ENCODE data around the gene TOR1AIP2. TPM values are rescaled to one million over a fixed set of nuclear protein-coding genes. Genes with fewer than 3 reads are reported as not detected.
A peak's percentile ranks its signal among the peaks of the same experiment; 100 is the strongest.
"Not testable (repeated sequence)": the region's sequence is repeated elsewhere in the genome, so short reads cannot be mapped to it uniquely, and the experiment has no call there.

The TOR1AIP2 gene
- total and polyA plus RNA-seq, 4 donors, result 28.9 to 67.3 (median 47.3) TPM

DNA sequence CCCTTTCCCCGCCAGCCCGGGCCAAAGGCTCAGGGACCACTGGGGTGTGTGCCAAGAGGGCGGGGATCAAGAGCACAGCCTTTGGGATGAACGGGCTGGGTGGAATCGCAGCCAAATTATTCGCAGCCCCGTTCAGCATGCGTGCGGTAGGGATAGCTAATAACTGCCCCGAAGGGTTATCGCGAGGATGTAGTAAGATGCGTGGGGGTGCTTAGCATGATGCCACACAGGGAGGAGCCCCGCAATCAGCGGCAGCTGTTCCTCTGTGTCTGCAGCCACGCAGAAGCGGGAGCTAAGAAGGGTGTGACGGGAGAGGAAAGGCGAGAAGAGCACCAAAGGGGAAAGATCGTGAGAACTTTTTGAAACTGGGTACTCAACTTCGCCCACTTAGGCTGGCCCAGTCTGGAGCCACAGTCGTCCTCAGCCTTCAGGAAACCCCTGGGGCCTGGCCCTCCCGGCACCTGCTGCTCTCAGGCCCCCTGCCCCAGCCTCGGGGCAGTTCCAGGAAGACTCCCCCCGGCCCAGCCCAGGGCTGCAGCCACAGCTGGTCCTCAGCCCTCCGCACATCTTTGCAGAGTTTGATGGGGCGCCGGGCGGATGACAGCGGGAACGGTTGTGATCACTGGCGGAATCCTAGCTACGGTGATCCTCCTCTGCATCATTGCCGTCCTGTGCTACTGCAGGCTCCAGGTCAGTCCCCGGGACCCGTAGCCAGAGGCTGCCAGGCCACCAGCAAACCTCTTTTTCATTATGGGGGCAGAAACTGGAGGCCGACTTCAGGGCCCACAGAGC, 64.9 kb downstream of the TOR1AIP2 start:
- peaks cover 4% of the 10 kb centered on the region for H3K27me3 ChIP-seq (ENCODE audit: control insufficient read depth, insufficient read depth, low read length)
- peaks cover 5% of the 10 kb centered on the region for H3K36me3 ChIP-seq (ENCODE audit: control insufficient read depth, insufficient read depth, low read length)
- no peak overlapping the region for H3K27ac ChIP-seq (ENCODE audit: low read depth, low read length)
- H3K4me3 ChIP-seq (ENCODE audit: low read depth, low read length), result no peak overlapping the region
- DNase-seq (ENCODE audit: low read depth in 4 of 6, low spot score in 6 of 6), result no peak
- 83% methylated on average over 36 of the region's 37 CpGs for WGBS (ENCODE audit: insufficient coverage)
- peaks cover 51% of the 10 kb centered on the region for H3K4me1 ChIP-seq (ENCODE audit: control insufficient read depth, insufficient read depth, low read length)
- H3K9me3 ChIP-seq (ENCODE audit: control insufficient read depth, insufficient read depth, low read length), result no peaks in the 10 kb centered on the region

DNA sequence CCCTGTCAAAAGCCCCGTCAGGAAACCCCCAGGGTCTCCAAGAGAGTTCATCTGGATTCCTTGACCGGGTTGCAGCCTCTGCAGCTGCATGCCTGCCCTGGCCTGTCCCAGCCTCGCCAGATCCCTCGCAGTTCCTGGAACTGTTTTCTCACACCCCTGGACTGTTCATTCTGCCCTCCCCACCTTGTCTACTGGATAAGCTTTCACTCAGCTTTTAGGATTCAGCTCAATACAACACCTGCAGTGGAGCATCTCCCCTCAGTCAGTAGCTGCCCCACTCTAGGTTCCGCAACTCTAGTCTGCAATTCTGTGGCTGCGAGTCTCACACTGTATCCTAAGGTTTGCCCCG, 67.3 kb downstream of the TOR1AIP2 start:
- Histone ChIP-seq H3K27me3 (ENCODE audit: control insufficient read depth, insufficient read depth, low read length) (peaks cover 4% of the 10 kb centered on the region), H3K4me3 (ENCODE audit: low read depth, low read length) (no peak overlapping the region), H3K9me3 (ENCODE audit: control insufficient read depth, insufficient read depth, low read length) (no peaks in the 10 kb centered on the region), H3K27ac (ENCODE audit: low read depth, low read length) (no peak overlapping the region), H3K36me3 (ENCODE audit: control insufficient read depth, insufficient read depth, low read length) (peaks cover 5% of the 10 kb centered on the region), H3K4me1 (ENCODE audit: control insufficient read depth, insufficient read depth, low read length) (peaks cover 30% of the 10 kb centered on the region)
- DNase-seq (ENCODE audit: low read depth in 4 of 6, low spot score in 6 of 6), result no peak
- 85% methylated on average over 6 of the region's 7 CpGs for WGBS (ENCODE audit: insufficient coverage)

DNA sequence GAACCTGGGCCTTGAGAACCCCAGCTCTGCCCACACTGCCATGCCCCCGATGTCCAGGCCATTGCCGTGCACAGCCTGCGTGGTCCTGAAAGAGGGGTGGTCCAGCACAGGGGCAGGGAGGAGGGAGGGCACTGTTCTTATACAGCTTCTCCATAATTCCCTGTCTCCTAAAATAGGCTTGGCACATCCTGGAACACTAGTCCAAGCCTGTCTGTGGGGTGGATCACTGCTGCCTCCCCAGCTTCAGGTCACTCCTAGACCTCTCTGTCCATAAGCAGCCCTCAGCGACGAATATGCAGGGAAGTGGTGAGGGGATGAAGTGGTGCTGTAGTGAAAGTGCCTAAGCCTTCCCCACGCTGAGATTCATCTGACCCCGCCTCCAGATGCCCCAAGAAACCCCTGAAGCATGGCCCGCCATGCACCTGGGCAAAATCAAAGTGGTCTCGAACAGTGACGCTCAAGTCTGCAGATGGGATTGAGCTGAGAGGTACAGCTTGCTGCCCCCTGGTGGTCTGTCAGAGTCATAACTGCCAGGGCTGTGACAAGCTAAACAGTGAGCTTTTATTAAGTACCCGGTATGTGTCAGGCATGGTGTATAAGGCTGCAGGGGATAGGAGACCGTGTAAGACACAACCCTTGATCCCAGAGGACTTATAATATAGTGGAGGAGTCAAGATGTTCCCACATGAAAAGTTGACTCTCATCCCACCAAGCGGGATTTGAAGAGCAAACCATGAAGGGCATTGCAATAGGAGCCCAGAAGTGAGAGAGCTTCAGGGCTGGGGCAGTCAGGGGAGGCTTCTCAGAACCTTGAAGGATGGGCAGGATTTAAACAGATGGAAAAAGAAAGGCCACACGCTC, 67.9 kb downstream of the TOR1AIP2 start:
- Histone ChIP-seq H3K4me3 (ENCODE audit: low read depth, low read length) (no peak overlapping the region), H3K27me3 (ENCODE audit: control insufficient read depth, insufficient read depth, low read length) (peaks cover 4% of the 10 kb centered on the region), H3K27ac (ENCODE audit: low read depth, low read length) (no peak overlapping the region), H3K9me3 (ENCODE audit: control insufficient read depth, insufficient read depth, low read length) (no peaks in the 10 kb centered on the region), H3K4me1 (ENCODE audit: control insufficient read depth, insufficient read depth, low read length) (peaks cover 24% of the 10 kb centered on the region), H3K36me3 (ENCODE audit: control insufficient read depth, insufficient read depth, low read length) (peaks cover 5% of the 10 kb centered on the region)
- peak; percentile 48 to 94 (median 70) for DNase-seq (ENCODE audit: low read depth in 4 of 6, low spot score in 6 of 6)
- 16% methylated on average over 8 of the region's 14 CpGs for WGBS (ENCODE audit: insufficient coverage)

DNA sequence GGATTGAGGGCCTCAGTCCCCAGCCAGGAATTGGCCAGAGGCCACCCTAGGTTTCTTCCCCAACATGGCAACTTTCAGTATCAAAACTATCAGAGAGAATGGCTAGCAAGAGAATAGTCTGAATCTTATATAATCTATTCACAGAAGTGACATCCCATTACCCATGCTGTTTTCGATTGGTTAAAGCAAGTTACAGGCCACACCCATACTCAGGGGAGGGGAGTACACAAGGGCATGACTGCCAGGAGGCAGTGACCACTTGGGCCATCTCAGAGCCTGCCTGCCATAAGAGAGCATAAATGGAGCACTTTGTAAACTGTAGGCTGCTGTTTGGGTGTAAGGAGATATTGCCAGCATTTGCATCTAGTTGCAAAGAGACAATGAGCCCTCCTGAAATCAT, 69.1 kb downstream of the TOR1AIP2 start:
- H3K27ac ChIP-seq (ENCODE audit: low read depth, low read length), result no peak overlapping the region
- H3K4me1 ChIP-seq (ENCODE audit: control insufficient read depth, insufficient read depth, low read length), result peaks cover 14% of the 10 kb centered on the region
- no peak overlapping the region for H3K4me3 ChIP-seq (ENCODE audit: low read depth, low read length)
- no peaks in the 10 kb centered on the region for H3K9me3 ChIP-seq (ENCODE audit: control insufficient read depth, insufficient read depth, low read length)
- H3K27me3 ChIP-seq (ENCODE audit: control insufficient read depth, insufficient read depth, low read length), result peaks cover 4% of the 10 kb centered on the region
- no CpG with 5 or more reads among the region's 1 CpG for WGBS (ENCODE audit: insufficient coverage)
- no peak for DNase-seq (ENCODE audit: low read depth in 4 of 6, low spot score in 6 of 6)
- H3K36me3 ChIP-seq (ENCODE audit: control insufficient read depth, insufficient read depth, low read length), result no peaks in the 10 kb centered on the region

DNA sequence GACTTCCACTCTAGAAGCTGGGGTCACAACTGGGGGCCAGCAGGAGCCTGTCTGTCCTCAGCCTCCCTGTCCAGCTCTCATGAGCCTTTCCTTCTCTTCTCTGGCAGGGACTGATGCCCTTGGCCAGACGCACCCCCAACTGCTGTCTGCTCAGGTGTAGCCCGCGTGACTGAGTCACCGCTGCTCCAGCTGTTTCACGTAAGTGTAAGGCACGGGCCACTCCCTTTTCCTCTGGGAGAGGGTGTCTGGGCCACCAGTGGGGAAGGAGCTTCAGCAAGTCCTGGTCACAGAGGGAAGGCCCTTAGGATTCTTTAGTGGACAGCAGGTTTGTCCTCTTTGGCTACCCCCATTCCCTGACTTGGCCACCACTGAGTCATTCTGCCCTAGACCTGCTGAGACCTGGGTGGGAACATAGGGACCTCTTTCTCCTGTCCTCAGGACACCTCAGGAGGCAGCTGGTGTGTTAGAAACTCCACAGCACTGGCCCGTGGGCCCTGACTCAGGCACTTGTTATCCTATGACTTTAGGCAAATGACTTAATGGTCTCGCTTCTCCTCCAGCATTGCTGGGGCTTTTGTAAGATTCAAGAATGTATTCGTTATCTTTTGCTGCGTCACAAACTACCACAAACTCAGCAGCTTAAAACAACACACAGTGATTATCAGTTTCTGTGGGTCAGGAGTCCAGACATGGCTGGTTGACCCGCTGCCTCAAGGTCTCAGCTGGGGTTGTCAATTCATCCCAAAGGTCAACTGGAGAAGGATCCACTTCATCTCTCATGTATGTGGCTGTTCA, 69.7 kb downstream of the TOR1AIP2 start:
- WGBS (ENCODE audit: insufficient coverage), result 88% methylated on average over 8 of the region's 11 CpGs
- Histone ChIP-seq H3K27me3 (ENCODE audit: control insufficient read depth, insufficient read depth, low read length) (peaks cover 4% of the 10 kb centered on the region), H3K36me3 (ENCODE audit: control insufficient read depth, insufficient read depth, low read length) (no peaks in the 10 kb centered on the region), H3K4me3 (ENCODE audit: low read depth, low read length) (no peak overlapping the region), H3K9me3 (ENCODE audit: control insufficient read depth, insufficient read depth, low read length) (no peaks in the 10 kb centered on the region), H3K4me1 (ENCODE audit: control insufficient read depth, insufficient read depth, low read length) (peaks cover 14% of the 10 kb centered on the region), H3K27ac (ENCODE audit: low read depth, low read length) (no peak overlapping the region)
- DNase-seq (ENCODE audit: low read depth in 4 of 6, low spot score in 6 of 6), result no peak

DNA sequence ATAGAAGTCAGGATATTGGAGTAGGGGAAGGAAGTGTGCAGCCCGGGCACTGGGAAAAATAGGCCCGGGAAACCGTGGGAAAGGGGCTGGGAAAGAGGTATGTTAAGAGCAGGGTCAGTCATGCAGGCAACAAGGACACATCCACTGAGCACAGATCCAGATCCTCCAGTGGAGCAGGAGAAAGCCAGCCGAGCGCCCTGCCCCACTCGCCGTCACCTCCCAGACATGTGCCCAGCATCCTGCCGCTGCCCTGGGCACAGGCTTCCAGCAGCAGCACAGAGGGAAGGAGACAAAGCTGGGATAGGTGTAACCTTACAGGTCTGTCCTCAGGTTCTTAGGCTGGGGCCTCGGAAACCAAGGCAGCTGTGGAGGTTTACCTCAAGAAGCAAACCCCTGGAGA, 70.3 kb downstream of the TOR1AIP2 start:
- Histone ChIP-seq H3K36me3 (ENCODE audit: control insufficient read depth, insufficient read depth, low read length) (no peaks in the 10 kb centered on the region), H3K4me1 (ENCODE audit: control insufficient read depth, insufficient read depth, low read length) (peaks cover 14% of the 10 kb centered on the region), H3K27me3 (ENCODE audit: control insufficient read depth, insufficient read depth, low read length) (peaks cover 4% of the 10 kb centered on the region), H3K9me3 (ENCODE audit: control insufficient read depth, insufficient read depth, low read length) (no peaks in the 10 kb centered on the region), H3K4me3 (ENCODE audit: low read depth, low read length) (no peak overlapping the region), H3K27ac (ENCODE audit: low read depth, low read length) (no peak overlapping the region)
- 84% methylated on average over 9 of the region's 9 CpGs for WGBS (ENCODE audit: insufficient coverage)
- DNase-seq (ENCODE audit: low read depth in 4 of 6, low spot score in 6 of 6), result no peak

DNA sequence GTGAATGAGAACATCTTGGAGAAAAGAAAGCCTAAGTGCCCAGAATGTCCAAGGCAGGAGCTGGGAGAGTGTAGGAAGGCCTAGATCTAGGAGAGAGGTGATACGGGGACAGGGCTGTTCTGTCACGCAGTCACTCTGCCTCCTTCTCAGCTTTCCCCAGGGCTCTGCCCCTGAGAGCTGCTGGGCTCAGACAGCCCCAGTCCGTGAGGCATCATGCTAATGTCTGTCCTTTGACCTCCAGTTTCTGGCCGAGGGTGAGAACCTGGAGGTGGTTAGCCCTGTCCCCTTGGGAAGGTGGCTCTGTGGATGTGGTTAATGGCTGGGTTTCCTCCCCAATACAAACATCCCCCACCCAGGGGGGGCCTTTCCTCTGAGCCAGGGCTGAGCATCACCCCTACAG, 71.3 kb downstream of the TOR1AIP2 start:
- H3K4me3 ChIP-seq (ENCODE audit: low read depth, low read length), result no peak overlapping the region
- 80% methylated on average over 1 of the region's 4 CpGs for WGBS (ENCODE audit: insufficient coverage)
- no peak overlapping the region for H3K27ac ChIP-seq (ENCODE audit: low read depth, low read length)
- no peaks in the 10 kb centered on the region for H3K36me3 ChIP-seq (ENCODE audit: control insufficient read depth, insufficient read depth, low read length)
- DNase-seq (ENCODE audit: low read depth in 4 of 6, low spot score in 6 of 6), result no peak
- H3K9me3 ChIP-seq (ENCODE audit: control insufficient read depth, insufficient read depth, low read length), result no peaks in the 10 kb centered on the region
- H3K27me3 ChIP-seq (ENCODE audit: control insufficient read depth, insufficient read depth, low read length), result peaks cover 2% of the 10 kb centered on the region
- peaks cover 14% of the 10 kb centered on the region for H3K4me1 ChIP-seq (ENCODE audit: control insufficient read depth, insufficient read depth, low read length)

DNA sequence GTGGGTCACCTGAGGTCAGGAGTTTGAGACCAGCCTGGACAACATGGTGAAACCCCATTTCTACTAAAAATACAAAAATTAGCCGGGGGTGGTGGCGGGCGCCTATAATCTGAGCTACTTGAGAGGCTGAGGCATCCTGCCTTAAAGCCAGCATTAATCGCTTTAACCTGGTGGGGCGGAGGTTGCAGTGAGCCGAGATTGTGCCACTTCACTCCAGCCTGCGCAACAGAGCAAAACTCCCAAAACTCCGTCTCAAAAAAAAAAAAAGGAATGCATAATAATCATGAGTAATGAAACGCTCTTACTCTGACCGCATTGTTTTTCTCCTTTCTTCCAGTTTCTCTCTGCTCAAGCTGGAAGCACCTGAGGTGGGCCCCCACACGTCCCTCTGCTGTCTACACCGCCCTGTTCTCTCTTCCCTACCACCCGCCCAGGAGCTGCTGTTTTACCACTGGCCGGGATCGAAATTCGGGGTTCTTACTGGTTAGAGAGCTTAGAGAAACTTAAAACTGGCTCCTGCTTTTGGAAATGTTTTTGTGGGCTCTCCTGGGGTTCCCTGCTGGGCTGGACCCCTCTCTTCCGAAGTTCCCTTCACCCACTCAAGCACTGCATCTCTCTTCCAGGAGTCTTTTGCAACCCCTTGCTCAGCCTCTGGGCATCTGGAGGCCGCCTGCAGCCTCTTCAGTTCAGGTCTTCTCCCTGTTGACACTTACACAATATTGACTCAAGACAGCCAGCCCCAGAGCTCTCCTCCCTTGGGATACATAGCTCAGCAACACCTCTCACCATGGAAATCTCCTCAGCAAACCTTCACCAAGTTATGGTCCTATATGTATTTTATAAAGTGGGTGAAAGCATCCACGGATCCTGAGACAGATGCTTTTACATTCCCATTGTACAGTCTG, 72.1 kb downstream of the TOR1AIP2 start:
- H3K4me3 ChIP-seq (ENCODE audit: low read depth, low read length), result no peak overlapping the region
- no peak for DNase-seq (ENCODE audit: low read depth in 4 of 6, low spot score in 6 of 6)
- H3K27me3 ChIP-seq (ENCODE audit: control insufficient read depth, insufficient read depth, low read length), result peaks cover 2% of the 10 kb centered on the region
- H3K9me3 ChIP-seq (ENCODE audit: control insufficient read depth, insufficient read depth, low read length), result no peaks in the 10 kb centered on the region
- H3K4me1 ChIP-seq (ENCODE audit: control insufficient read depth, insufficient read depth, low read length), result peaks cover 14% of the 10 kb centered on the region
- 89% methylated on average over 13 of the region's 19 CpGs for WGBS (ENCODE audit: insufficient coverage)
- H3K27ac ChIP-seq (ENCODE audit: low read depth, low read length), result no peak overlapping the region
- H3K36me3 ChIP-seq (ENCODE audit: control insufficient read depth, insufficient read depth, low read length), result no peaks in the 10 kb centered on the region

DNA sequence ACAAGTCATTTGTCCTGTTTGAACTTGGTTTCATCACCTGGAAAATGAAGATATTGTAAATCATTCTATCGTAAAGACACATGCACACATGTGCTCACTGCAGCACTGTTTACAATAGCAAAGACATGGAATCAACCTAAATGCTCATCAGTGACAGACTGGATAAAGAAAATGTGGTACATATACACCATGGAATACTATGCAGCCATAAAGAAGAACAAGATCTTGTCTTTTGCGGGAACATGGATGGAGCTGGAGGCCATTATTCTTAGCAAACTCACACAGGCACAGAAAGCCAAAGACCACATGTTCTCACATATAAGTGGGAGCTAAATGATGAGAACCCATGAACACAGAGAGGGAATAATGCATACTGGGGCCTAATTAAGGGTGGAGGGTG, 73.2 kb downstream of the TOR1AIP2 start:
- not testable (repeated sequence) for H3K27ac ChIP-seq (ENCODE audit: low read depth, low read length); DNase-seq (ENCODE audit: low read depth in 4 of 6, low spot score in 6 of 6); H3K36me3 ChIP-seq (ENCODE audit: control insufficient read depth, insufficient read depth, low read length); H3K27me3 ChIP-seq (ENCODE audit: control insufficient read depth, insufficient read depth, low read length); H3K9me3 ChIP-seq (ENCODE audit: control insufficient read depth, insufficient read depth, low read length); H3K4me1 ChIP-seq (ENCODE audit: control insufficient read depth, insufficient read depth, low read length); H3K4me3 ChIP-seq (ENCODE audit: low read depth, low read length)
- no CpG with 5 or more reads among the region's 2 CpGs for WGBS (ENCODE audit: insufficient coverage)
